Activated CD8-positive, alpha-beta T cell treated with anti-CD3 and anti-CD28 coated beads for 36 hours (primary cell): ENCODE results near the gene FGF18. TPM values are rescaled to one million over a fixed set of nuclear protein-coding genes. Genes with fewer than 3 reads are reported as not detected.

Experiments used
- ATAC-seq: fragments of 200-7000 bp; cut with Tn5 transposase; one replicate; pipeline ENCODE4 v1.10.0; 2021; ENCODE audit warnings: mild to moderate bottlenecking, moderate library complexity
- CTCF ChIA-PET: fragments of 350-600 bp; sonication (Branson Sonifier 250); formaldehyde crosslinking; loops from one replicate; lab custom pipeline; 2021; ENCODE audit warnings: antibody characterized with exemption; lab: Charles Lee
- POLR2A ChIA-PET: fragments of 350-600 bp; sonication (Branson Sonifier 250); formaldehyde crosslinking; loops from one replicate; lab custom pipeline; 2021; ENCODE audit warnings: antibody characterized with exemption; lab: Charles Lee
- DNase-seq: peaks from one replicate; pipeline ENCODE4 v3.0.0-alpha.2; 2020
- H3K27ac Mint-ChIP-seq: one replicate; pipeline ENCODE4 v1.8.0; 2021; ENCODE audit warnings: mild to moderate bottlenecking, mixed read lengths
- H3K27me3 Mint-ChIP-seq: one replicate; pipeline ENCODE4 v1.8.0; 2021; ENCODE audit warnings: mixed read lengths
- H3K36me3 Mint-ChIP-seq: one replicate; pipeline ENCODE4 v1.8.0; 2021; ENCODE audit warnings: low read depth, mixed read lengths
- H3K4me1 Mint-ChIP-seq: one replicate; pipeline ENCODE4 v1.8.0; 2021; ENCODE audit warnings: low read depth, mixed read lengths
- H3K4me3 Mint-ChIP-seq: one replicate; pipeline ENCODE4 v1.8.0; 2021; ENCODE audit warnings: mild to moderate bottlenecking, moderate library complexity, mixed read lengths
- H3K9me3 Mint-ChIP-seq: one replicate; pipeline ENCODE4 v1.8.0; 2021; ENCODE audit warnings: mixed read lengths
- intact Hi-C: fragments of 100-400 bp; cut with micrococcal nuclease; formaldehyde crosslinking; loops from one replicate; pipeline ENCODE4 v1.10.0; 2022
- total RNA-seq, 2 experiments: library from RNA; stranded (reverse); gene quantifications; one replicate each; pipeline ENCODE4 v1.2.3, GENCODE V29; 2021
- TF ChIP-seq, protein P1 (sequence below): fragments of 200-600 bp; IDR thresholded peaks from one replicate; pipeline ENCODE4 v1.8.0; 2022; ENCODE audit warnings: antibody characterized with exemption, mild to moderate bottlenecking

FGF18 gene
- total RNA-seq, 2 experiments from 2014 or later, result 0.18 TPM; not detected in 1

GRCh38 chr5:171470420-171470819 is 51.0 kb downstream of the FGF18 start:
- H3K27me3 Mint-ChIP-seq, result peaks cover 9% of the 10 kb centered on the region
- DNase-seq (no peak), ATAC-seq (no peak)
- POLR2A ChIA-PET, result no interaction called here
- intact Hi-C loops, result no loop called here
- no peaks in the 10 kb centered on the region for H3K9me3 Mint-ChIP-seq
- CTCF ChIA-PET, result no interaction called here
- H3K4me1 Mint-ChIP-seq, result no peaks in the 10 kb centered on the region
- H3K36me3 Mint-ChIP-seq, result no peaks in the 10 kb centered on the region
- no peak overlapping the region for H3K27ac Mint-ChIP-seq
- no peak overlapping the region for H3K4me3 Mint-ChIP-seq
- TF ChIP-seq, protein P1, sequence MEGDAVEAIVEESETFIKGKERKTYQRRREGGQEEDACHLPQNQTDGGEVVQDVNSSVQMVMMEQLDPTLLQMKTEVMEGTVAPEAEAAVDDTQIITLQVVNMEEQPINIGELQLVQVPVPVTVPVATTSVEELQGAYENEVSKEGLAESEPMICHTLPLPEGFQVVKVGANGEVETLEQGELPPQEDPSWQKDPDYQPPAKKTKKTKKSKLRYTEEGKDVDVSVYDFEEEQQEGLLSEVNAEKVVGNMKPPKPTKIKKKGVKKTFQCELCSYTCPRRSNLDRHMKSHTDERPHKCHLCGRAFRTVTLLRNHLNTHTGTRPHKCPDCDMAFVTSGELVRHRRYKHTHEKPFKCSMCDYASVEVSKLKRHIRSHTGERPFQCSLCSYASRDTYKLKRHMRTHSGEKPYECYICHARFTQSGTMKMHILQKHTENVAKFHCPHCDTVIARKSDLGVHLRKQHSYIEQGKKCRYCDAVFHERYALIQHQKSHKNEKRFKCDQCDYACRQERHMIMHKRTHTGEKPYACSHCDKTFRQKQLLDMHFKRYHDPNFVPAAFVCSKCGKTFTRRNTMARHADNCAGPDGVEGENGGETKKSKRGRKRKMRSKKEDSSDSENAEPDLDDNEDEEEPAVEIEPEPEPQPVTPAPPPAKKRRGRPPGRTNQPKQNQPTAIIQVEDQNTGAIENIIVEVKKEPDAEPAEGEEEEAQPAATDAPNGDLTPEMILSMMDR, result no peak

- ChIA-PET CTCF (interaction anchor here (1.9 to 3.3 kb wide), 2 partner anchors 9 to 11 kb away, joined by 7 to 11 read pairs; no protein-coding TSS in a partner anchor), POLR2A (interaction anchor here (0.6 kb wide), 1 partner anchor 1316 kb away, joined by 5 read pairs; no protein-coding TSS in a partner anchor)
Observed at GRCh38 chr5:171474230-171474813, 54.9 kb downstream of the FGF18 start.

DNA sequence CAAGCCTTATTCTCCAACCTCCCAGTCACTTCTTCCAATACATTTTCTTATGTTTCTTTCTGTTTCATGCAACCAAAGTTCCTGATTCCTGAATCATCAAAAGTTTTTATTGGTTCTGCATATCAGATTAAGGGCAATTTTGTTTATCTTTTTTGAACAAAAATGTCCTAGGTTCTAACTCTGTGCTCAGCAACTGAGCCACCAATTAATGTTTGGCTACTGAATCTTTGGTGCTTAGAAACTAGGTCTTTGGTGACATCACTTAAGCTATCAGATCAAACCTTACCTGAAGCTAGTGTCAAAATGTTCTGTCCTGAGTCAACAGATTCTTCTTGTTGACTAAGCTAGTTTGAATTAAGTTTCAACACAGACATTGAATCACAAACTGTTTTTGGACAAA is 56.1 kb downstream of the FGF18 start:
- Mint-ChIP-seq H3K9me3 (no peaks in the 10 kb centered on the region), H3K27me3 (peaks cover 2% of the 10 kb centered on the region), H3K4me1 (peaks cover 6% of the 10 kb centered on the region), H3K27ac (no peak overlapping the region), H3K36me3 (no peaks in the 10 kb centered on the region), H3K4me3 (no peak overlapping the region)
- ChIA-PET CTCF (interaction anchor here (0.9 kb wide), 1 partner anchor 9 kb away, joined by 4 read pairs; no protein-coding TSS in a partner anchor), POLR2A (no interaction called here)
- TF ChIP-seq, protein P1, result no peak
- DNase-seq (no peak), ATAC-seq (no peak)
- intact Hi-C loops, result no loop called here

More at GRCh38 chr5:171474230-171474813, 54.9 kb downstream of the FGF18 start:
- Mint-ChIP-seq H3K27me3 (peaks cover 2% of the 10 kb centered on the region), H3K4me1 (peaks cover under 1% of the 10 kb centered on the region), H3K27ac (no peak overlapping the region), H3K4me3 (no peak overlapping the region), H3K9me3 (no peaks in the 10 kb centered on the region), H3K36me3 (no peaks in the 10 kb centered on the region)
- TF ChIP-seq, protein P1, result no peak
- ATAC-seq (no peak), DNase-seq (no peak)
- intact Hi-C loops, result no loop called here

GRCh38 chr5:171476701-171477100 is 57.3 kb downstream of the FGF18 start:
- intact Hi-C loops, result no loop called here
- DNase-seq, result no peak

GRCh38 chr5:171477101-171477500 is 57.7 kb downstream of the FGF18 start:
- H3K36me3 Mint-ChIP-seq, result no peaks in the 10 kb centered on the region
- ChIA-PET POLR2A (no interaction called here), CTCF (no interaction called here)
- H3K27me3 Mint-ChIP-seq, result peaks cover 2% of the 10 kb centered on the region
- ATAC-seq (no peak), DNase-seq (no peak)
- TF ChIP-seq, protein P1, result no peak
- intact Hi-C loops, result no loop called here
- peaks cover 6% of the 10 kb centered on the region for H3K4me1 Mint-ChIP-seq
- H3K9me3 Mint-ChIP-seq, result no peaks in the 10 kb centered on the region
- no peak overlapping the region for H3K27ac Mint-ChIP-seq
- H3K4me3 Mint-ChIP-seq, result no peak overlapping the region

More at GRCh38 chr5:171476701-171477100, 57.3 kb downstream of the FGF18 start:
- Mint-ChIP-seq H3K36me3 (no peaks in the 10 kb centered on the region), H3K9me3 (no peaks in the 10 kb centered on the region), H3K27ac (no peak overlapping the region), H3K27me3 (peaks cover 2% of the 10 kb centered on the region), H3K4me3 (no peak overlapping the region), H3K4me1 (peaks cover 6% of the 10 kb centered on the region)
- ChIA-PET CTCF (interaction anchor here (0.9 kb wide), 1 partner anchor 8 kb away, joined by 4 read pairs; no protein-coding TSS in a partner anchor), POLR2A (no interaction called here)
- TF ChIP-seq, protein P1, result no peak
- no peak for ATAC-seq
